B cell (primary cell): ENCODE measurements around the gene E2F2. TPM values are rescaled to one million over a fixed set of nuclear protein-coding genes. Genes with fewer than 3 reads are reported as not detected.

Experiments used
- ATAC-seq: fragments of 200-7000 bp; cut with Tn5 transposase; one replicate; pipeline ENCODE4 v1.10.0; 2021; ENCODE audit warnings: low read depth, mild to moderate bottlenecking, moderate number of reproducible peaks, moderate library complexity
- CTCF ChIA-PET: fragments of 350-600 bp; sonication (Branson Sonifier 250); formaldehyde crosslinking; loops from one replicate; lab custom pipeline; 2021; ENCODE audit warnings: antibody characterized with exemption, inconsistent platforms; lab: Charles Lee
- POLR2A ChIA-PET: fragments of 350-600 bp; sonication (Branson Sonifier 250); formaldehyde crosslinking; loops from one replicate; lab custom pipeline; 2021; ENCODE audit warnings: antibody characterized with exemption; lab: Charles Lee
- DNase-seq: peaks from one replicate; pipeline ENCODE4 v3.0.0; 2013
- H2AFZ ChIP-seq: 2 replicates; pipeline ENCODE4 v1.6.1; 2012; ENCODE audit warnings: mild to moderate bottlenecking, low read depth, low read length; ENCODE audit not compliant: insufficient read depth, poor library complexity, severe bottlenecking
- H3K27ac ChIP-seq, 2 donors: 1 replicate in 1 of 2; 2 replicates in 1 of 2; pipeline ENCODE4 v1.5.1; 2012 to 2013; ENCODE audit warnings: low read length in 2 of 2, mild to moderate bottlenecking in 2 of 2, moderate library complexity in 1 of 2
- H3K27me3 ChIP-seq, 4 experiments: fragments of 200-600 bp in 1 of 4; sonication (generic) in 1 of 4; replicated peaks in 1 of 4; 1 replicate in 2 of 4; 2 replicates in 2 of 4; pipeline versions ENCODE4 v1.6.1 to v1.7.0; 2013 to 2016; ENCODE audit warnings: low read length in 3 of 4, mild to moderate bottlenecking in 2 of 4, mixed read lengths in 1 of 4, moderate library complexity in 1 of 4; ENCODE audit not compliant: insufficient read depth in 4 of 4, control insufficient read depth in 3 of 4; ENCODE audit errors: control extremely low read depth in 1 of 4
- H3K36me3 ChIP-seq, 2 experiments: replicated peaks in 1 of 2; 1 replicate in 1 of 2; 2 replicates in 1 of 2; pipeline versions ENCODE4 v1.6.1 to v1.7.1; 2013; ENCODE audit warnings: low read length in 1 of 2; ENCODE audit not compliant: insufficient read depth in 2 of 2, control insufficient read depth in 1 of 2; ENCODE audit errors: control extremely low read depth in 1 of 2, extremely low read depth in 1 of 2
- H3K4me1 ChIP-seq, 2 donors: fragments of 200-600 bp in 1 of 2; sonication (generic) in 1 of 2; 1 replicate in 1 of 2; 2 replicates in 1 of 2; pipeline versions ENCODE4 v1.5.1 to v1.6.1; 2013 to 2017; ENCODE audit warnings: low read length in 2 of 2; ENCODE audit not compliant: control insufficient read depth in 2 of 2, insufficient read depth in 2 of 2
- H3K4me2 ChIP-seq: replicated peaks from 2 replicates; pipeline ENCODE3; 2012; ENCODE audit warnings: mild to moderate bottlenecking, low read depth, low read length; ENCODE audit not compliant: poor library complexity, severe bottlenecking
- H3K4me3 ChIP-seq, 5 experiments: fragments of 200-600 bp in 1 of 5; sonication (generic) in 1 of 5; 1 replicate in 3 of 5; 2 replicates in 2 of 5; pipeline versions ENCODE4 v1.5.1 to v1.7.0; 2011 to 2016; ENCODE audit warnings: low read length in 4 of 5, mild to moderate bottlenecking in 4 of 5, low read depth in 2 of 5, control low read depth in 1 of 5, moderate library complexity in 1 of 5; ENCODE audit not compliant: insufficient read depth in 1 of 5; ENCODE audit errors: control extremely low read depth in 1 of 5, extremely low read depth in 1 of 5
- H3K79me2 ChIP-seq: fragments of 200-600 bp; sonication (generic); one replicate; pipeline ENCODE4 v1.6.0; 2016; ENCODE audit warnings: low read length; ENCODE audit not compliant: control insufficient read depth, insufficient read depth
- H3K9ac ChIP-seq: fragments of 200-600 bp; sonication (generic); 2 replicates; pipeline ENCODE4 v1.6.1; 2017; ENCODE audit warnings: mild to moderate bottlenecking, low read length, moderate library complexity
- H3K9me3 ChIP-seq, 3 donors: one replicate each; pipeline versions ENCODE4 v1.6.1 to v1.7.1; 2013; ENCODE audit warnings: low read length in 2 of 3; ENCODE audit not compliant: control insufficient read depth in 2 of 3, insufficient read depth in 1 of 3; ENCODE audit errors: control extremely low read depth in 1 of 3
- H4K20me1 ChIP-seq: 2 replicates; pipeline ENCODE4 v1.6.0; 2012; ENCODE audit warnings: mild to moderate bottlenecking, low read length; ENCODE audit not compliant: insufficient read depth, control insufficient read depth, poor library complexity, severe bottlenecking
- H3K27ac Mint-ChIP-seq: one replicate; pipeline ENCODE4 v1.8.0; 2021; ENCODE audit warnings: mixed read lengths
- H3K27me3 Mint-ChIP-seq: one replicate; pipeline ENCODE4 v1.8.0; 2021; ENCODE audit warnings: mixed read lengths
- H3K4me1 Mint-ChIP-seq: one replicate; pipeline ENCODE4 v1.8.0; 2021; ENCODE audit warnings: mixed read lengths
- H3K4me3 Mint-ChIP-seq: one replicate; pipeline ENCODE4 v1.8.0; 2021; ENCODE audit warnings: mixed read lengths
- H3K9me3 Mint-ChIP-seq: one replicate; pipeline ENCODE4 v1.8.0; 2022; ENCODE audit warnings: mixed read lengths; ENCODE audit not compliant: insufficient read depth
- EZH2 ChIP-seq: IDR thresholded peaks from 2 replicates; pipeline ENCODE4 v1.6.1; 2012; ENCODE audit warnings: borderline replicate concordance, low read depth, mild to moderate bottlenecking, moderate library complexity, low read length; ENCODE audit not compliant: insufficient read depth, poor library complexity, severe bottlenecking
- WGBS: methylation state at CpG from one replicate; pipeline ENCODE4 v1.1.5; 2013; ENCODE audit warnings: missing lambda C conversion rate; ENCODE audit not compliant: insufficient coverage; 5-methylcytosine and 5-hydroxymethylcytosine counted together
- intact Hi-C: fragments of 100-400 bp; cut with micrococcal nuclease; formaldehyde crosslinking; loops from one replicate; pipeline ENCODE4 v1.10.0; 2022
- polyA plus RNA-seq: library from polyadenylated mRNA; depleted of rRNA; stranded (reverse); fragments of >200 nt; gene quantifications from 2 replicates; pipeline ENCODE4 v1.2.3, GENCODE V29; 2012
- total RNA-seq, 2 donors: library from RNA; stranded (reverse); fragments of 120-200 nt in 1 of 2; gene quantifications; 1 replicate in 1 of 2; 2 replicates in 1 of 2; pipeline versions ENCODE4 v1.2.3 to v1.2.4, GENCODE V29; 2013 to 2022
- TF ChIP-seq, protein P1 (sequence below): fragments of 200-600 bp; IDR thresholded peaks from one replicate; pipeline ENCODE4 v1.8.0; 2022; ENCODE audit warnings: antibody characterized with exemption, mild to moderate bottlenecking

E2F2 gene
- total and polyA plus RNA-seq, 2 donors (not counting 1 experiment from before 2014, with no cell fraction given) = 2.4 to 3.2 TPM

DNA sequence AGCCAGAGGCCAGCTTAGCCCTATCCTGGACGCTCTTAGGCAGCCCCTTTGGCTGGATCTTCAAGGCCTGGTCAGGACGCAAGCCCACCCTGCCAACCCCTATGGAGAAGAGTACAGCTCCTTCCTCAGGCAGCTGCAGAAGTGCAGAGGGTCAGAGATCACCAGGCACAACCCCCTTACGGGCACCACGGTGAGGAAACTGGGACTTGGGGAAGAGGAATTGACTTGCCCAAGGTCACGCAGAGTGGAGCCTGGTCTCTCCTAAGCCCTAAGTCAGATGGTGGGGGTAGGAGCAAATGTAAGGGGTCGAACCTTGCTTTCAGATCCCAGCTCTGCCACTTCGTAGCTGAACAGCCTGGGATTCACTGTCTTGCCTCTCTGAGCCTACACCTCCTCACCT lies 3.7 kb downstream of the E2F2 start:
- peak overlapping the region; percentile 47 to 76 for H3K27ac ChIP-seq
- H3K36me3 ChIP-seq = no peaks in the 10 kb centered on the region
- H4K20me1 ChIP-seq = no peaks in the 10 kb centered on the region
- no peak for DNase-seq
- TF ChIP-seq, protein P1, sequence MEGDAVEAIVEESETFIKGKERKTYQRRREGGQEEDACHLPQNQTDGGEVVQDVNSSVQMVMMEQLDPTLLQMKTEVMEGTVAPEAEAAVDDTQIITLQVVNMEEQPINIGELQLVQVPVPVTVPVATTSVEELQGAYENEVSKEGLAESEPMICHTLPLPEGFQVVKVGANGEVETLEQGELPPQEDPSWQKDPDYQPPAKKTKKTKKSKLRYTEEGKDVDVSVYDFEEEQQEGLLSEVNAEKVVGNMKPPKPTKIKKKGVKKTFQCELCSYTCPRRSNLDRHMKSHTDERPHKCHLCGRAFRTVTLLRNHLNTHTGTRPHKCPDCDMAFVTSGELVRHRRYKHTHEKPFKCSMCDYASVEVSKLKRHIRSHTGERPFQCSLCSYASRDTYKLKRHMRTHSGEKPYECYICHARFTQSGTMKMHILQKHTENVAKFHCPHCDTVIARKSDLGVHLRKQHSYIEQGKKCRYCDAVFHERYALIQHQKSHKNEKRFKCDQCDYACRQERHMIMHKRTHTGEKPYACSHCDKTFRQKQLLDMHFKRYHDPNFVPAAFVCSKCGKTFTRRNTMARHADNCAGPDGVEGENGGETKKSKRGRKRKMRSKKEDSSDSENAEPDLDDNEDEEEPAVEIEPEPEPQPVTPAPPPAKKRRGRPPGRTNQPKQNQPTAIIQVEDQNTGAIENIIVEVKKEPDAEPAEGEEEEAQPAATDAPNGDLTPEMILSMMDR = no peak
- no peak for TF ChIP-seq EZH2
- peaks cover 9% of the 10 kb centered on the region for H3K79me2 ChIP-seq
- WGBS = 51% methylated on average over 3 of the region's 7 CpGs
- peak overlapping the region; percentile 90 for H3K27ac Mint-ChIP-seq
- peaks cover 89 to 94% of the 10 kb centered on the region in 2 donors for H3K4me1 ChIP-seq
- no peaks in the 10 kb centered on the region for H3K9me3 ChIP-seq
- H3K27me3 Mint-ChIP-seq = no peaks in the 10 kb centered on the region
- H3K9ac ChIP-seq = no peak overlapping the region
- intact Hi-C loops = no loop called here
- H3K4me1 Mint-ChIP-seq = peaks cover 92% of the 10 kb centered on the region
- H2AFZ ChIP-seq = no peak overlapping the region
- no peaks in the 10 kb centered on the region for H3K9me3 Mint-ChIP-seq
- peak overlapping the region; percentile 55 for H3K4me3 Mint-ChIP-seq
- H3K4me2 ChIP-seq = peak overlapping the region; percentile 99
- peaks cover 0 to 7% (median 0%) of the 10 kb centered on the region in 4 experiments for H3K27me3 ChIP-seq
- POLR2A ChIA-PET = interaction anchor here (0.7 to 2.0 kb wide), 3 partner anchors 13 to 53 kb away, joined by 3 to 10 read pairs (median 3); no protein-coding TSS in a partner anchor
- CTCF ChIA-PET = interaction anchor here (1.1 to 17.1 kb wide), 5 partner anchors 13 to 110 kb away, joined by 4 to 332 read pairs (median 20); no protein-coding TSS in a partner anchor
- no peak overlapping the region for H3K4me3 ChIP-seq
- ATAC-seq = no peak

GRCh38 chr1:23526329-23527041 lies 4.5 kb downstream of the E2F2 start:
- Histone ChIP-seq H3K9ac (no peak overlapping the region), H3K27ac (peak overlapping the region; percentile 76 to 83), H3K27me3 (peaks cover 0 to 7% (median 0%) of the 10 kb centered on the region in 4 experiments), H3K4me3 (no peak overlapping the region), H3K36me3 (no peaks in the 10 kb centered on the region), H4K20me1 (no peaks in the 10 kb centered on the region), H2AFZ (no peak overlapping the region), H3K79me2 (peaks cover 9% of the 10 kb centered on the region), H3K4me2 (peak overlapping the region; percentile 99), H3K4me1 (peaks cover 84 to 88% of the 10 kb centered on the region in 2 donors), H3K9me3 (no peaks in the 10 kb centered on the region)
- peaks cover 89% of the 10 kb centered on the region for H3K4me1 Mint-ChIP-seq
- H3K4me3 Mint-ChIP-seq = peak overlapping the region; percentile 72
- POLR2A ChIA-PET = interaction anchor here (1.0 kb wide), 1 partner anchor 10 kb away, joined by 3 read pairs; no protein-coding TSS in a partner anchor
- no peak for DNase-seq
- TF ChIP-seq, protein P1 = no peak
- TF ChIP-seq EZH2 = no peak
- CTCF ChIA-PET = interaction anchor here (0.5 to 17.1 kb wide), 4 partner anchors 12 to 108 kb away, joined by 4 to 332 read pairs (median 35); no protein-coding TSS in a partner anchor
- no peaks in the 10 kb centered on the region for H3K9me3 Mint-ChIP-seq
- ATAC-seq = no peak
- peak overlapping the region; percentile 90 for H3K27ac Mint-ChIP-seq
- 86% methylated on average over 7 of the region's 8 CpGs for WGBS
- H3K27me3 Mint-ChIP-seq = no peaks in the 10 kb centered on the region
- intact Hi-C loops = no loop called here
